Kidney (tissue), 14 donors: ENCODE measurements around the gene ZBTB47. TPM values are rescaled to one million over a fixed set of nuclear protein-coding genes. Genes with fewer than 3 reads are reported as not detected.
A peak's percentile ranks its signal among the peaks of the same experiment; 100 is the strongest.

ENCODE experiments used
- DNase-seq, 5 donors: peaks; one replicate each; pipeline ENCODE4 v3.0.0-alpha.2; 2013 to 2020
- FAIRE-seq: peaks from 2 replicates; lab custom pipeline; 2012; peaks lifted over from hg19 to GRCh38; lab: Jason Lieb, UNC
- H3K27ac ChIP-seq, 2 donors: one replicate each; pipeline ENCODE4 v1.7.0; 2013; ENCODE audit warnings: low read depth in 2 of 2, low read length in 2 of 2, inconsistent platforms in 1 of 2
- H3K27me3 ChIP-seq: one replicate; pipeline ENCODE4 v1.7.1; 2013; ENCODE audit warnings: low read length, inconsistent platforms; ENCODE audit not compliant: control insufficient read depth, insufficient read depth
- H3K36me3 ChIP-seq, 3 donors: one replicate each; pipeline versions ENCODE4 v1.7.0 to v1.7.1; 2013; ENCODE audit warnings: low read length in 3 of 3, control low read depth in 1 of 3, inconsistent platforms in 1 of 3; ENCODE audit not compliant: insufficient read depth in 3 of 3, control insufficient read depth in 2 of 3
- H3K4me1 ChIP-seq, 3 donors: one replicate each; pipeline versions ENCODE4 v1.7.0 to v1.7.1; 2013; ENCODE audit warnings: low read length in 3 of 3, inconsistent platforms in 1 of 3, low read depth in 1 of 3; ENCODE audit not compliant: control insufficient read depth in 2 of 3, insufficient read depth in 2 of 3
- H3K4me3 ChIP-seq, 3 donors: one replicate each; pipeline versions ENCODE4 v1.7.0 to v1.8.1; 2013; ENCODE audit warnings: low read length in 3 of 3, control low read depth in 1 of 3, inconsistent platforms in 1 of 3
- H3K9ac ChIP-seq, 3 donors: one replicate each; pipeline versions ENCODE4 v1.7.0 to v1.7.1; 2013; ENCODE audit warnings: low read length in 3 of 3, control low read depth in 1 of 3, inconsistent platforms in 1 of 3
- H3K9me3 ChIP-seq, 3 donors: one replicate each; pipeline versions ENCODE4 v1.7.0 to v1.7.1; 2013; ENCODE audit warnings: low read length in 3 of 3, control low read depth in 1 of 3, inconsistent platforms in 1 of 3; ENCODE audit not compliant: control insufficient read depth in 2 of 3, insufficient read depth in 1 of 3
- CTCF ChIP-seq: IDR thresholded peaks from 3 replicates; pipeline ENCODE4 v1.5.1; 2012; ENCODE audit warnings: mild to moderate bottlenecking, moderate library complexity, borderline replicate concordance; ENCODE audit not compliant: insufficient read depth; ENCODE audit errors: extremely low read depth
- intact Hi-C: fragments of 100-400 bp; cut with DNase I; formaldehyde crosslinking; loops from one replicate; pipeline ENCODE4 v1.11.1; 2022
- polyA plus RNA-seq: library from polyadenylated mRNA; stranded (reverse); fragments of 350-450 nt; fragmentation: Illumina TruSeq; extraction: RNeasy Lipid Tissue Mini Kit (QIAGEN cat#74804); gene quantifications from one replicate; pipeline ENCODE4 v1.2.3, GENCODE V29; 2014; ENCODE audit warnings: low read depth, low replicate concordance; ENCODE audit not compliant: insufficient read depth
- total RNA-seq: library from RNA; stranded (reverse); fragmentation: NEBNext Ultra II Directional; extraction: Animal tissue kit (Norgen Biotek cat#: 25700); gene quantifications from one replicate; pipeline ENCODE4 v1.2.1, GENCODE V29; 2021
- donor health status: control.
- donor health status: control.
- donor health status: control.
- donor health status: control.
- donor health status: control.
- donor health status: DM: yes; HTN: yes; CAD: no.
- donor health status: Normal renal cell carcinoma (clear cell type).

ZBTB47 gene
- total and polyA plus RNA-seq, 2 donors from 2014 or later, result 7.8 to 26.6 TPM

GRCh38 chr3:42701371-42702065 is 48.0 kb downstream of the ZBTB47 start:
- no peaks in the 10 kb centered on the region for H3K9me3 ChIP-seq
- H3K36me3 ChIP-seq, result no peaks in the 10 kb centered on the region
- FAIRE-seq (no peak), DNase-seq (peak in 4 of 5 donors; percentile 82 to 89 (median 87))
- intact Hi-C loops, result no loop called here
- H3K4me1 ChIP-seq, result no peaks in the 10 kb centered on the region
- TF ChIP-seq CTCF, result no peak
- no peak overlapping the region for H3K4me3 ChIP-seq
- no peaks in the 10 kb centered on the region for H3K27me3 ChIP-seq
- H3K27ac ChIP-seq, result no peak overlapping the region
- no peak overlapping the region for H3K9ac ChIP-seq

- intact Hi-C loops, result no loop called here
- DNase-seq (peak in 4 of 5 donors; percentile 48 to 70 (median 58)), FAIRE-seq (no peak)
- Histone ChIP-seq H3K4me3 (no peak within 1 kb of the TSS), H3K36me3 (no peaks in the 10 kb centered on the region), H3K4me1 (no peaks in the 10 kb centered on the region), H3K9me3 (no peaks in the 10 kb centered on the region), H3K27me3 (no peaks in the 10 kb centered on the region), H3K9ac (no peak within 1 kb of the TSS), H3K27ac (no peak within 1 kb of the TSS)
- TF ChIP-seq CTCF, result no peak
Observed at GRCh38 chr3:42702066-42702951, 48.8 kb downstream of the ZBTB47 start, which contains the start of gene HHATL. Gene HHATL (minus strand): TSS chr3:42702798. CDS start chr3:42700826, 1,972 bp downstream.

GRCh38 chr3:42702982-42703694 is 49.6 kb downstream of the ZBTB47 start:
- no peak overlapping the region for H3K27ac ChIP-seq

More at GRCh38 chr3:42702982-42703694, 49.6 kb downstream of the ZBTB47 start:
- no peaks in the 10 kb centered on the region for H3K4me1 ChIP-seq
- H3K36me3 ChIP-seq, result no peaks in the 10 kb centered on the region
- no peaks in the 10 kb centered on the region for H3K9me3 ChIP-seq
- no peak for TF ChIP-seq CTCF
- H3K4me3 ChIP-seq, result no peak overlapping the region
- H3K9ac ChIP-seq, result no peak overlapping the region
- no peak for FAIRE-seq
- no peak for DNase-seq
- H3K27me3 ChIP-seq, result no peaks in the 10 kb centered on the region
- intact Hi-C loops, result no loop called here
